PC-9 (cell line): ENCODE measurements around the gene NUDT2. TPM values are rescaled to one million over a fixed set of nuclear protein-coding genes. Genes with fewer than 3 reads are reported as not detected.
A peak's percentile ranks its signal among the peaks of the same experiment; 100 is the strongest.

Experiments used
- BruUV-seq: library from RNA; stranded (reverse); fragments of 400-500 nt; replicated peaks from 2 replicates; lab custom pipeline; 2021; lab: Mats Ljungman, UMichigan
- CTCF ChIA-PET: fragments of 300-600 bp; sonication (Branson Sonifier 250); formaldehyde crosslinking; loops from one replicate; lab custom pipeline; 2022; ENCODE audit warnings: antibody characterized with exemption; lab: Charles Lee
- POLR2A ChIA-PET: fragments of 300-600 bp; sonication (Branson Sonifier 250); formaldehyde crosslinking; loops from one replicate; lab custom pipeline; 2022; ENCODE audit warnings: antibody characterized with exemption; ENCODE audit not compliant: unreplicated experiment; lab: Charles Lee
- DNase-seq, 2 experiments: peaks; one replicate each; pipeline versions ENCODE4 v3.0.0 to v3.0.0-alpha.2; 2015 to 2022; ENCODE audit warnings: mixed read lengths in 1 of 2
- H2AFZ ChIP-seq: fragments of 200-600 bp; sonication (generic); 2 replicates; pipeline ENCODE4 v1.8.1; 2017; ENCODE audit warnings: antibody characterized with exemption
- H3F3A ChIP-seq: fragments of 200-600 bp; sonication (generic); 2 replicates; pipeline ENCODE4 v1.8.1; 2017; ENCODE audit warnings: antibody characterized with exemption, mild to moderate bottlenecking, low read depth; ENCODE audit not compliant: insufficient read depth
- H3K27ac ChIP-seq: fragments of 200-600 bp; sonication (generic); 2 replicates; pipeline ENCODE4 v1.6.1; 2016; ENCODE audit warnings: mixed run types
- H3K27me3 ChIP-seq: fragments of 200-600 bp; sonication (generic); 2 replicates; pipeline ENCODE4 v1.6.1; 2016; ENCODE audit warnings: low read depth, mixed run types; ENCODE audit not compliant: insufficient read depth
- H3K36me3 ChIP-seq: fragments of 200-600 bp; sonication (generic); 2 replicates; pipeline ENCODE4 v1.6.1; 2016; ENCODE audit warnings: low read depth, mixed run types
- H3K4me1 ChIP-seq: fragments of 200-600 bp; sonication (generic); replicated peaks from 2 replicates; pipeline ENCODE4 v1.6.1; 2016; ENCODE audit warnings: mixed run types; ENCODE audit not compliant: insufficient read depth
- H3K4me2 ChIP-seq: fragments of 200-600 bp; sonication (generic); 2 replicates; pipeline ENCODE4 v1.6.1; 2017; ENCODE audit warnings: mixed run types
- H3K4me3 ChIP-seq: fragments of 200-600 bp; sonication (generic); 2 replicates; pipeline ENCODE4 v1.6.1; 2016; ENCODE audit warnings: mixed run types
- H3K79me2 ChIP-seq: fragments of 200-600 bp; sonication (generic); 2 replicates; pipeline ENCODE4 v1.6.1; 2017; ENCODE audit warnings: low read depth, mixed run types
- H3K9me2 ChIP-seq: fragments of 200-600 bp; sonication (generic); 2 replicates; pipeline ENCODE4 v1.8.1; 2017; ENCODE audit warnings: mild to moderate bottlenecking; ENCODE audit not compliant: insufficient read depth
- H3K9me3 ChIP-seq: fragments of 200-600 bp; sonication (generic); 2 replicates; pipeline ENCODE4 v1.8.1; 2016; ENCODE audit warnings: low read depth; ENCODE audit not compliant: insufficient read depth
- H4K20me1 ChIP-seq: fragments of 200-600 bp; sonication (generic); 2 replicates; pipeline ENCODE4 v1.8.1; 2017; ENCODE audit not compliant: insufficient read depth
- EZH2 ChIP-seq: fragments of 200-600 bp; sonication (generic); IDR thresholded peaks from 2 replicates; pipeline ENCODE4 v1.8.0; 2017; ENCODE audit warnings: antibody characterized with exemption, low read depth
- intact Hi-C: fragments of 100-400 bp; cut with micrococcal nuclease; formaldehyde crosslinking; loops from one replicate; pipeline ENCODE4 v1.10.0; 2022; ENCODE audit not compliant: unreplicated experiment
- total RNA-seq: library from RNA; stranded (reverse); gene quantifications from 2 replicates; pipeline ENCODE4 v1.2.3, GENCODE V29; 2021
- TF ChIP-seq, protein P1 (sequence below): fragments of 200-600 bp; sonication (generic); conservative IDR thresholded peaks from 2 replicates; pipeline ENCODE4 v1.6.1; 2017; ENCODE audit warnings: mixed run types, antibody characterized with exemption, mild to moderate bottlenecking, moderate library complexity

The NUDT2 gene
- total RNA-seq, 1 experiment from 2014 or later = 31.3 TPM

DNA sequence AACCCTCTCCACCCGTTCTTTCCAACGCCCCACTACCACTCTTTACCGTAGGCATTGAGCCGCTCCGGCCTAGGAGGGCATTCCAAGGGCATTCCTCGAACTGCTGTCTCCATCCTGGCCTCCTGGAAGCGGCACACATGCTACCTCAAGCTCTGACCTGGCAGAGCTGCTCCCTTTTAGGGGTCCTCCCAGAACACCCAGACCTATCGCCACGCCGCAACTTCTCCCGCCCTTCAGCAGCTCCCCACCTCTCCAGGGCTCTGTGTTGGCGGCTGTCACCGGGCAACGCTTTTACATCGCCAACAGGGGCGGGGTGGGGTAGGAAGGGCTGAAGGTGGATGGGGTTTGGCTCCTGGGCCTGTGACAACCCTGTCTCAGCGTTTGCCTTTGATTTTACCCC is 52.0 kb downstream of the NUDT2 start:
- no TSS peak for BruUV-seq
- Histone ChIP-seq H3K9me3 (no peaks in the 10 kb centered on the region), H3F3A (no peaks in the 10 kb centered on the region), H4K20me1 (no peaks in the 10 kb centered on the region), H3K79me2 (no peaks in the 10 kb centered on the region), H3K27ac (no peak overlapping the region), H3K4me3 (no peak overlapping the region), H3K4me1 (no peaks in the 10 kb centered on the region), H3K36me3 (no peaks in the 10 kb centered on the region), H2AFZ (no peak overlapping the region), H3K27me3 (no peaks in the 10 kb centered on the region), H3K9me2 (no peaks in the 10 kb centered on the region), H3K4me2 (no peak overlapping the region)
- TF ChIP-seq, protein P1, sequence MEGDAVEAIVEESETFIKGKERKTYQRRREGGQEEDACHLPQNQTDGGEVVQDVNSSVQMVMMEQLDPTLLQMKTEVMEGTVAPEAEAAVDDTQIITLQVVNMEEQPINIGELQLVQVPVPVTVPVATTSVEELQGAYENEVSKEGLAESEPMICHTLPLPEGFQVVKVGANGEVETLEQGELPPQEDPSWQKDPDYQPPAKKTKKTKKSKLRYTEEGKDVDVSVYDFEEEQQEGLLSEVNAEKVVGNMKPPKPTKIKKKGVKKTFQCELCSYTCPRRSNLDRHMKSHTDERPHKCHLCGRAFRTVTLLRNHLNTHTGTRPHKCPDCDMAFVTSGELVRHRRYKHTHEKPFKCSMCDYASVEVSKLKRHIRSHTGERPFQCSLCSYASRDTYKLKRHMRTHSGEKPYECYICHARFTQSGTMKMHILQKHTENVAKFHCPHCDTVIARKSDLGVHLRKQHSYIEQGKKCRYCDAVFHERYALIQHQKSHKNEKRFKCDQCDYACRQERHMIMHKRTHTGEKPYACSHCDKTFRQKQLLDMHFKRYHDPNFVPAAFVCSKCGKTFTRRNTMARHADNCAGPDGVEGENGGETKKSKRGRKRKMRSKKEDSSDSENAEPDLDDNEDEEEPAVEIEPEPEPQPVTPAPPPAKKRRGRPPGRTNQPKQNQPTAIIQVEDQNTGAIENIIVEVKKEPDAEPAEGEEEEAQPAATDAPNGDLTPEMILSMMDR = no peak
- TF ChIP-seq EZH2 = no peak
- intact Hi-C loops = no loop called here
- CTCF ChIA-PET = no interaction called here
- POLR2A ChIA-PET = no interaction called here
- DNase-seq = peak in 1 of 2 experiments; percentile 6

- DNase-seq = no peak
- ChIA-PET POLR2A (no interaction called here), CTCF (no interaction called here)
- no peaks in the 10 kb centered on the region for H3K36me3 ChIP-seq
- no peaks in the 10 kb centered on the region for H3K27me3 ChIP-seq
- no TSS peak for BruUV-seq
- H3K4me1 ChIP-seq = no peaks in the 10 kb centered on the region
- H3K79me2 ChIP-seq = no peaks in the 10 kb centered on the region
- H3K9me3 ChIP-seq = no peaks in the 10 kb centered on the region
- no peaks in the 10 kb centered on the region for H3K9me2 ChIP-seq
- H3K4me2 ChIP-seq = no peak overlapping the region
- no peak overlapping the region for H2AFZ ChIP-seq
- TF ChIP-seq, protein P1 = no peak
- TF ChIP-seq EZH2 = no peak
- intact Hi-C loops = no loop called here
- no peaks in the 10 kb centered on the region for H4K20me1 ChIP-seq
- no peak overlapping the region for H3K4me3 ChIP-seq
- H3F3A ChIP-seq = no peaks in the 10 kb centered on the region
- no peak overlapping the region for H3K27ac ChIP-seq
Observed at GRCh38 chr9:34382054-34382453, 52.7 kb downstream of the NUDT2 start.

DNA sequence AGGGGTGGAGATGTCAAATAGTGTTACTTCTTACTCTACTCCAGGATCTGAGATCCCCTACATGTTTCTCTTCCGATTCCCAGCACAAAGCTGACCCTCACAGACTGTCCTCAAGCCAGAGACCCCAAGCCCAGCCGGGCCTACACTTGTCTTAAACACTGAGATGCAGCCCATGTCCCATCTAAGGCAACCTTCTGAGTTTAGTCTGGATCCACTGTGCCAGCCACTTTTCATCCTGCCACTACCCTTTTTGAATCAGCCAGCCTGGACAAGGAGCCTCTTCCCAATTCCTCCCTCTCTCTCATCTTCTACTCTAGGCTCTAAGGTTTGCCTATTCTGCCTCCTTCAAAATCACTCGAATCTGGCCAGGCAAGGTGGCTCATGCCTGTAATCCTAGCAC is 53.5 kb downstream of the NUDT2 start:
- no peaks in the 10 kb centered on the region for H3F3A ChIP-seq
- H4K20me1 ChIP-seq = no peaks in the 10 kb centered on the region
- H3K9me3 ChIP-seq = no peaks in the 10 kb centered on the region
- TF ChIP-seq EZH2 = no peak
- TF ChIP-seq, protein P1 = no peak
- no peaks in the 10 kb centered on the region for H3K4me1 ChIP-seq
- DNase-seq = no peak
- H2AFZ ChIP-seq = no peak overlapping the region
- H3K4me2 ChIP-seq = no peak overlapping the region
- ChIA-PET POLR2A (no interaction called here), CTCF (interaction anchor here (0.6 kb wide), 1 partner anchor 141 kb away, joined by 3 read pairs; no protein-coding TSS in a partner anchor)
- H3K4me3 ChIP-seq = no peak overlapping the region
- no TSS peak for BruUV-seq
- no peaks in the 10 kb centered on the region for H3K36me3 ChIP-seq
- H3K27me3 ChIP-seq = no peaks in the 10 kb centered on the region
- intact Hi-C loops = no loop called here
- H3K27ac ChIP-seq = no peak overlapping the region
- H3K79me2 ChIP-seq = no peaks in the 10 kb centered on the region
- H3K9me2 ChIP-seq = no peaks in the 10 kb centered on the region
